Endothelial cell of umbilical vein (primary cell): ENCODE data around the gene SPRYD4.
"Not testable (repeated sequence)": the region's sequence is repeated elsewhere in the genome, so short reads cannot be mapped to it uniquely, and the experiment has no call there.

Source experiments
- EZH2 ChIP-seq: IDR thresholded peaks from 2 replicates; pipeline ENCODE4 v1.6.1; 2012; ENCODE audit warnings: borderline replicate concordance, low read depth, mild to moderate bottlenecking, moderate library complexity, low read length, inconsistent platforms; ENCODE audit not compliant: severe bottlenecking
- FOS ChIP-seq: IDR thresholded peaks from 2 replicates; pipeline ENCODE4 v1.6.1; 2011; ENCODE audit warnings: mild to moderate bottlenecking, low read length, moderate library complexity, borderline replicate concordance; ENCODE audit not compliant: insufficient read depth
- GATA2 ChIP-seq: IDR thresholded peaks from 2 replicates; pipeline ENCODE4 v1.7.0; 2011; ENCODE audit warnings: low read depth, mild to moderate bottlenecking, moderate library complexity, mixed read lengths, low read length; ENCODE audit not compliant: insufficient read length, insufficient read depth
- JUN ChIP-seq: IDR thresholded peaks from 2 replicates; pipeline ENCODE4 v1.6.1; 2011; ENCODE audit warnings: borderline replicate concordance, low read depth; ENCODE audit not compliant: insufficient read length, insufficient read depth
- POLR2A ChIP-seq: IDR thresholded peaks from 2 replicates; pipeline ENCODE4 v1.6.1; 2012; ENCODE audit warnings: low read depth, mild to moderate bottlenecking, control low read depth, low read length
- POLR2AphosphoS5 ChIP-seq: IDR thresholded peaks from 2 replicates; pipeline ENCODE4 v1.6.1; 2012; ENCODE audit warnings: low read depth, mild to moderate bottlenecking, control low read depth, low read length, moderate library complexity; ENCODE audit not compliant: insufficient read depth
- TF ChIP-seq, protein P1 (sequence below), 2 donors: IDR thresholded peaks; 1 replicate in 1 of 2; 2 replicates in 1 of 2; pipeline ENCODE4 v1.5.1; 2011; ENCODE audit warnings: low read length in 2 of 2, mild to moderate bottlenecking in 2 of 2, moderate library complexity in 2 of 2, control low read depth in 1 of 2, inconsistent platforms in 1 of 2, low read depth in 1 of 2; ENCODE audit not compliant: insufficient read depth in 1 of 2; ENCODE audit errors: extremely low read depth in 1 of 2
- TF ChIP-seq, protein P2 (sequence below): IDR thresholded peaks from 2 replicates; pipeline ENCODE4 v1.6.1; 2011; ENCODE audit not compliant: insufficient read depth, insufficient read length

DNA sequence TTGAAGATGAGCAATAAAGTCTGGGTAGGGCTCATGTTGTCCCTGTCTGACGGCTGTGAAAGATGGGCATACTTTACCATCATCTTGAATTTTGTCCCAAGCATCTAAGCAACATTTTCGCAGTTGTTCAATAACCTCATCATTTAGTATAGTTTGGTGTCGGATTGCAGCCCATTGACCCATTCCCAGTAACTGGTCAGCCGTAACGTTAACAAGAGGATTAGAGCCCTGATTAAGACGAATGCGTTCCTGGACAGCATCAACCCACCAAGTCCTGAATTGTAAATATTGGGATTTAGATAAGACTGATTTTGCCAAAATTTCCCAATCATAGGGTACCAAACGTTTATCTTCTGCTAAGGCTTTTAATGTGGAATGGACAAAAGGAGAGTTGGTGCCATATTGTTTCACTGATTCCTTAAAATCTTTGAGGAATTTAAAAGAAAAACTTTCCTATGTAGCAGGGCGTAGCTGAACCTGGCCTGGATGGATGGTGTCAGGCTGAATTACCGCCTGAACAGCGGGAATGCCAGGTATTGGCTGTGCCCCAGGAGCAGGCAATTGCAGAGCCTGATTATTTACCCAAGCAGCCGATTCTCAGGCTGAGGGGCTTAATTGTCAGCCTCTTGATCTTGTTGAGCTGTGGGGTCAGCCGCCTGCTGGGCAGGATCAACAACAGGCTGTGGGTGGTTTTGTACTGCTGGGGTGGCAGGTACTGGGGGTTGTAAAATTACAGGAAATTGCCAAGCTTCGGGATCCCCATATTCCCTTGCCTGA lies 29.9 kb downstream of the SPRYD4 start:
- TF ChIP-seq POLR2AphosphoS5, POLR2A, EZH2, JUN, FOS, GATA2: not testable (repeated sequence)
- TF ChIP-seq, protein P1, sequence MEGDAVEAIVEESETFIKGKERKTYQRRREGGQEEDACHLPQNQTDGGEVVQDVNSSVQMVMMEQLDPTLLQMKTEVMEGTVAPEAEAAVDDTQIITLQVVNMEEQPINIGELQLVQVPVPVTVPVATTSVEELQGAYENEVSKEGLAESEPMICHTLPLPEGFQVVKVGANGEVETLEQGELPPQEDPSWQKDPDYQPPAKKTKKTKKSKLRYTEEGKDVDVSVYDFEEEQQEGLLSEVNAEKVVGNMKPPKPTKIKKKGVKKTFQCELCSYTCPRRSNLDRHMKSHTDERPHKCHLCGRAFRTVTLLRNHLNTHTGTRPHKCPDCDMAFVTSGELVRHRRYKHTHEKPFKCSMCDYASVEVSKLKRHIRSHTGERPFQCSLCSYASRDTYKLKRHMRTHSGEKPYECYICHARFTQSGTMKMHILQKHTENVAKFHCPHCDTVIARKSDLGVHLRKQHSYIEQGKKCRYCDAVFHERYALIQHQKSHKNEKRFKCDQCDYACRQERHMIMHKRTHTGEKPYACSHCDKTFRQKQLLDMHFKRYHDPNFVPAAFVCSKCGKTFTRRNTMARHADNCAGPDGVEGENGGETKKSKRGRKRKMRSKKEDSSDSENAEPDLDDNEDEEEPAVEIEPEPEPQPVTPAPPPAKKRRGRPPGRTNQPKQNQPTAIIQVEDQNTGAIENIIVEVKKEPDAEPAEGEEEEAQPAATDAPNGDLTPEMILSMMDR (IDR thresholded peaks at IDR 0.05; ENCODE audit: extremely low read depth in 1 of 2, insufficient read depth in 1 of 2, low read depth in 1 of 2, low read length in 2 of 2): not testable (repeated sequence)
- TF ChIP-seq, protein P2, sequence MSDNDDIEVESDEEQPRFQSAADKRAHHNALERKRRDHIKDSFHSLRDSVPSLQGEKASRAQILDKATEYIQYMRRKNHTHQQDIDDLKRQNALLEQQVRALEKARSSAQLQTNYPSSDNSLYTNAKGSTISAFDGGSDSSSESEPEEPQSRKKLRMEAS: not testable (repeated sequence)
